Stimulated activated CD4-positive, alpha-beta T cell treated with anti-CD3 and anti-CD28 coated beads, TNF-alpha, amount 100 ng/mL, for 48 hours (primary cell): ENCODE measurements around the gene SPATA3.
"Not testable (repeated sequence)": the region's sequence is repeated elsewhere in the genome, so short reads cannot be mapped to it uniquely, and the experiment has no call there.

ENCODE experiments used
- DNase-seq, 3 donors: peaks; one replicate each; pipeline ENCODE4 v3.0.0-alpha.2; 2020; ENCODE audit warnings: low read depth in 3 of 3

Gene SPATA3

GRCh38 chr2:230998882-230999281, 3.0 kb downstream of the SPATA3 start:
- no peak for DNase-seq

- DNase-seq: no peak
Measured at GRCh38 chr2:230999477-230999876, 3.6 kb downstream of the SPATA3 start.

GRCh38 chr2:231000211-231000904, 4.4 kb downstream of the SPATA3 start:
- DNase-seq: no peak

- no peak for DNase-seq
Measured at GRCh38 chr2:231001036-231001435, 5.1 kb downstream of the SPATA3 start.

- no peak for DNase-seq
Measured at GRCh38 chr2:231001921-231002320, 6.0 kb downstream of the SPATA3 start.

GRCh38 chr2:231002641-231003040, 6.7 kb downstream of the SPATA3 start:
- no peak for DNase-seq

- DNase-seq: no peak
Measured at GRCh38 chr2:231003186-231003585, 7.3 kb downstream of the SPATA3 start.

- DNase-seq: not testable (repeated sequence)
Measured at GRCh38 chr2:231004930-231005329, 9.0 kb downstream of the SPATA3 start.

- no peak for DNase-seq
Measured at GRCh38 chr2:231007286-231008098, 11.6 kb downstream of the SPATA3 start.

- DNase-seq: no peak
Measured at GRCh38 chr2:231008131-231008530, 12.2 kb downstream of the SPATA3 start.

GRCh38 chr2:231009236-231009919, 13.5 kb downstream of the SPATA3 start:
- no peak for DNase-seq

GRCh38 chr2:231010201-231010730, 14.3 kb downstream of the SPATA3 start:
- no peak for DNase-seq

- no peak for DNase-seq
Measured at GRCh38 chr2:231011526-231011925, 15.6 kb downstream of the SPATA3 start.

- DNase-seq: no peak
Measured at GRCh38 chr2:231012463-231012862, 16.5 kb downstream of the SPATA3 start.

GRCh38 chr2:231013820-231014219, 17.9 kb downstream of the SPATA3 start:
- no peak for DNase-seq

GRCh38 chr2:231015478-231015877, 19.6 kb downstream of the SPATA3 start:
- DNase-seq: no peak

- no peak for DNase-seq
Measured at GRCh38 chr2:231015926-231016325, 20.0 kb downstream of the SPATA3 start.

GRCh38 chr2:231016566-231017230, 20.8 kb downstream of the SPATA3 start:
- no peak for DNase-seq

- no peak for DNase-seq
Measured at GRCh38 chr2:231017231-231017598, 21.3 kb downstream of the SPATA3 start.

GRCh38 chr2:231018184-231018583, 22.3 kb downstream of the SPATA3 start:
- no peak for DNase-seq

- DNase-seq: not testable (repeated sequence)
Measured at GRCh38 chr2:231025059-231025458, 29.1 kb downstream of the SPATA3 start.

- no peak for DNase-seq
Measured at GRCh38 chr2:231028889-231029288, 33.0 kb downstream of the SPATA3 start.
